HCT116 (cell line): ENCODE results near the gene TLR7.

Source experiments
- EZH2phosphoT487 ChIP-seq: fragments of 200-600 bp; IDR thresholded peaks from 2 replicates; pipeline ENCODE4 v1.6.1; 2018; ENCODE audit warnings: antibody characterized with exemption, borderline replicate concordance
- POLR2AphosphoS5 ChIP-seq: IDR thresholded peaks from 2 replicates; pipeline ENCODE4 v1.6.1; 2011; ENCODE audit warnings: mild to moderate bottlenecking, low read depth, low read length, moderate library complexity
- REST ChIP-seq: IDR thresholded peaks from 2 replicates; pipeline ENCODE4 v1.6.1; 2012; ENCODE audit warnings: low read depth
- SP1 ChIP-seq: IDR thresholded peaks from 2 replicates; pipeline ENCODE4 v1.6.1; 2012; ENCODE audit warnings: low read depth
- TF ChIP-seq, protein P1 (sequence below), 3 experiments: fragments of 200-600 bp in 1 of 3; sonication (generic) in 1 of 3; IDR thresholded peaks in 2 of 3; conservative IDR thresholded peaks in 1 of 3; 2 replicates each; pipeline ENCODE4 v1.5.1; 2012 to 2017; ENCODE audit warnings: low read depth in 2 of 3, low read length in 2 of 3, antibody characterized with exemption in 1 of 3, borderline replicate concordance in 1 of 3, control low read depth in 1 of 3, mild to moderate bottlenecking in 1 of 3, mixed read lengths in 1 of 3, mixed run types in 1 of 3, moderate library complexity in 1 of 3; ENCODE audit not compliant: insufficient read depth in 1 of 3

GRCh38 chrX:12934850-12935249, 68.0 kb downstream of the TLR7 start:
- TF ChIP-seq POLR2AphosphoS5 (no peak), SP1 (no peak), EZH2phosphoT487 (no peak), REST (no peak)
- TF ChIP-seq, protein P1, sequence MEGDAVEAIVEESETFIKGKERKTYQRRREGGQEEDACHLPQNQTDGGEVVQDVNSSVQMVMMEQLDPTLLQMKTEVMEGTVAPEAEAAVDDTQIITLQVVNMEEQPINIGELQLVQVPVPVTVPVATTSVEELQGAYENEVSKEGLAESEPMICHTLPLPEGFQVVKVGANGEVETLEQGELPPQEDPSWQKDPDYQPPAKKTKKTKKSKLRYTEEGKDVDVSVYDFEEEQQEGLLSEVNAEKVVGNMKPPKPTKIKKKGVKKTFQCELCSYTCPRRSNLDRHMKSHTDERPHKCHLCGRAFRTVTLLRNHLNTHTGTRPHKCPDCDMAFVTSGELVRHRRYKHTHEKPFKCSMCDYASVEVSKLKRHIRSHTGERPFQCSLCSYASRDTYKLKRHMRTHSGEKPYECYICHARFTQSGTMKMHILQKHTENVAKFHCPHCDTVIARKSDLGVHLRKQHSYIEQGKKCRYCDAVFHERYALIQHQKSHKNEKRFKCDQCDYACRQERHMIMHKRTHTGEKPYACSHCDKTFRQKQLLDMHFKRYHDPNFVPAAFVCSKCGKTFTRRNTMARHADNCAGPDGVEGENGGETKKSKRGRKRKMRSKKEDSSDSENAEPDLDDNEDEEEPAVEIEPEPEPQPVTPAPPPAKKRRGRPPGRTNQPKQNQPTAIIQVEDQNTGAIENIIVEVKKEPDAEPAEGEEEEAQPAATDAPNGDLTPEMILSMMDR (IDR thresholded peaks at IDR 0.05 in 2 of 3, conservative IDR thresholded peaks at IDR 0.05 in 1 of 3; ENCODE audit: borderline replicate concordance in 1 of 3, insufficient read depth in 1 of 3, low read depth in 2 of 3, low read length in 2 of 3) = no peak
